Eye (tissue), 1 donor: Measurements from ENCODE around the gene ERMN.
"Not testable (repeated sequence)": the region's sequence is repeated elsewhere in the genome, so short reads cannot be mapped to it uniquely, and the experiment has no call there.

Experiments used
- DNase-seq: peaks from one replicate; pipeline ENCODE4 v3.0.0-alpha.2; 2015

ERMN gene

GRCh38 chr2:157325786-157326185 is at the start of gene ERMN:
Gene ERMN, minus strand, starts transcription at chr2:157325824. Its CDS starts 182 bp downstream, at chr2:157325642.
- no peak for DNase-seq

- no peak for DNase-seq
Measured at GRCh38 chr2:157375384-157375783, 49.8 kb upstream of the ERMN start.

DNA sequence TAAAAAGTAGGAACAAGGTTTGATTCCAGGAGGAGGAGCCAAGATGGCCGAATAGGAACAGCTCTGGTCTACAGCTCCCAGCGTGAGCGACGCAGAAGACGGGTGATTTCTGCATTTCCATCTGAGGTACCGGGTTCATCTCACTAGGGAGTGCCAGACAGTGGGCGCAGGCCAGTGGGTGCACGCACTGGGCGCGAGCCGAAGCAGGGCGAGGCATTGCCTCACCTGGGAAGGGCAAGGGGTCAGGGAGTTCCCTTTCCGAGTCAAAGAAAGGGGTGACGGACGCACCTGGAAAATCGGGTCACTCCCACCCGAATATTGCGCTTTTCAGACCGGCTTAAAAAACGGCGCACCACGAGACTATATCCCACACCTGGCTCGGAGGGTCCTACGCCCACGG is 42.9 kb upstream of the ERMN start:
- DNase-seq, result not testable (repeated sequence)

GRCh38 chr2:157367704-157368103 is 42.1 kb upstream of the ERMN start:
- DNase-seq, result no peak

GRCh38 chr2:157364257-157364974 is 38.8 kb upstream of the ERMN start:
- no peak for DNase-seq

DNA sequence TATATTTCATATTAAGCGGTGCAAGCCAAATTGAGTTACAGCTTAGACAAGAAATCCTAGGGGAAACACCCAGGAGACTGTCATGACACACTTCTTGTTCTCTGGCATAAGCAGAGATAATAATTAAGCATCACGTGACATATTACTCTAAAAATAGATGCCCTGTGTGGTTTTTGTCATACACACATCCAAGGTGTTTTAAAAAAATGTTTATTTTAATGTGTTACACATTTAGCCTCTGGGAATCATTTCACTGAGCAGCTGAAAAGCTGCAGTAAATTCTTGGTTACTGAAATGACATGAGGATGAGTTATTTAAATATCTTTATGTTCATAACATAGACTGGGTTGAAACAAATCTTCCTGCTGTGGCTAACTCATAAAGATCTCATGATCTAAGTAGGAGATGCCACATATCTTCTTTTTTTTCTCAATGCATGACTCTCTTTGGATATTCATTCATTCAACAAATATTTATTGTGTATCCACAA is 38.0 kb upstream of the ERMN start:
- peak; percentile 5 for DNase-seq

DNA sequence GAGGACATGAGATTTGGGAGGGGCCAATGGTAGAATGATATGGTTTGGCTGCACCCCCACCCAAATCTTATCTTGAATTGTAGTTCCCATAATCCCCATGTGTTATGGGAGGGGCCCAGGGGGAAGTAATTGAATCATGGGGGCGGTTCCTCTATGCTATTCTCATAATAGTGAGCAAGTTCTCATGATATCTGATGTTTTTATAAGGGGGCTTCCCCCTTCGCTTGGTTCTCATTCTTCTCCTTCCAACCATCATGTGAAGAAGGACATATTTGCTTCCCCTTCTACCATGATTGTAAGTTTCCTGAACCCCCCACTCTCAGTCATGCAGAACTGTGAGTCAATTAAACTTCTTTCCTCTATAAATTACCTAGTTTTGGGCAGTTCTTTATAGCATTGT is 37.0 kb upstream of the ERMN start:
- no peak for DNase-seq

DNA sequence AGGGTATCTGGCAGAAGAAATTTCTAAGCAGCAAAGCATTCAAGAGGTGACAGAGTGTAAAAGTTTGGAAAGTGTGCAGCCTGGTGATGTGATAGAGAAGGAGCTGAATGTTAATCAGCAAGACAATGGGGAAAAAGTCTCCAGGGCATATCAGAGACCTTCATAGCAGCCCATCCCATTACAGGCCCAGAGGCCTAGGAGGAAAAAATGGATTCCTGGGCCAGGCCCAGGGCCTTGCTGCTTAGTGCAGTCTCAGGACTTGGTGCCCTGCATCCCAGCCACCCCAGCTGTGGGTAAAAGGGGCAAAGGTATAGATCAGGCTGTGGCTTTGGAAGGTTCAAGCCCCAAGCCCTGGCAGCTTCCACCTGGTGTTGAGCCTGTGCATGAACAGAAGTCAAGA is 35.9 kb upstream of the ERMN start:
- no peak for DNase-seq

- DNase-seq, result no peak
Measured at GRCh38 chr2:157359628-157360027, 34.0 kb upstream of the ERMN start.

DNA sequence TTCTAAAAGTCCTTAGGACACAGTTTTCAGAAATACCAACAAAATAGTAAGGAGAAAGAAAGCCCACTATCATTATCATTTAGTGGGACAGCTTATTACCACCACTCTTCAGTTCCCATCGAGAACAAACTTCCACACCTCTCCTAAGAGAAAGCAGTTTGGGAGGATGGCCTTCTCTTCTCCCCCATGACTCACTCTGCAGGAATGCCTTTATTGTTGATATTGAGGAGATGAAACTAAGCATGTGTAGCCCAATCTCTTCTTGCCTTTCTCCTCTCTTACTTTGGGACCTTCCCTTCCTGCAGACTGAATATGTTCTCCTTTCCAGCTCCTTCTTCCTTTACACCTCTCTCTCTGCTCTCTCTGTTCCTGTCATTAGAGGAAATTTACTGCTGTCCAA is 30.0 kb upstream of the ERMN start:
- DNase-seq, result no peak

DNA sequence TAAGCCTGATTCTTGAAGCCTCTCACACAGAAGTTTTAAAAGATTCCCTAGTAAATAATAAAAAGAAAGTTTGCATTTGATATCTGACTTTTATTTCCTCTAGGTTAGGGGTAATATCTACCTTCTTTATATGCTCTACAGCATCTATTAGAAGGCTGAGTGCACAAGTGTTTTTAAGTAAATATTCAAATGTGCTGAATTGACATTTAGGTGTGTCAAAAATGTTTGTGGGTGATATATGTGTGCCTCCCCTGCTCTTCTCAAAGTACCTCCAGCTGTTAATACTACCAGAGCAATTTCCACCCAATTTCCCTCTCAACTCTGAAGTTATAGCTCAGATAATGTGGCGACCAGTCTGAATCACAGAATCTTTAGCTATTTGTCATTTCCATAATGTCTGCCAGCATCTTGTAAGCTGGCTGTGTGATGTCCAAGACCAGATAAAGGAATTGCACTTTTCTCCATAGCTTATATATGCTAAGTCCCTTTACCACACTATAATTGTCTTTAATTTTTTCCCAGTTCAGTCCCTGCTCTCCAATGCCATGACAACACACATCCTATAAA is 24.4 kb upstream of the ERMN start:
- DNase-seq, result no peak

GRCh38 chr2:157348291-157348921 is 22.8 kb upstream of the ERMN start:
- no peak for DNase-seq

DNA sequence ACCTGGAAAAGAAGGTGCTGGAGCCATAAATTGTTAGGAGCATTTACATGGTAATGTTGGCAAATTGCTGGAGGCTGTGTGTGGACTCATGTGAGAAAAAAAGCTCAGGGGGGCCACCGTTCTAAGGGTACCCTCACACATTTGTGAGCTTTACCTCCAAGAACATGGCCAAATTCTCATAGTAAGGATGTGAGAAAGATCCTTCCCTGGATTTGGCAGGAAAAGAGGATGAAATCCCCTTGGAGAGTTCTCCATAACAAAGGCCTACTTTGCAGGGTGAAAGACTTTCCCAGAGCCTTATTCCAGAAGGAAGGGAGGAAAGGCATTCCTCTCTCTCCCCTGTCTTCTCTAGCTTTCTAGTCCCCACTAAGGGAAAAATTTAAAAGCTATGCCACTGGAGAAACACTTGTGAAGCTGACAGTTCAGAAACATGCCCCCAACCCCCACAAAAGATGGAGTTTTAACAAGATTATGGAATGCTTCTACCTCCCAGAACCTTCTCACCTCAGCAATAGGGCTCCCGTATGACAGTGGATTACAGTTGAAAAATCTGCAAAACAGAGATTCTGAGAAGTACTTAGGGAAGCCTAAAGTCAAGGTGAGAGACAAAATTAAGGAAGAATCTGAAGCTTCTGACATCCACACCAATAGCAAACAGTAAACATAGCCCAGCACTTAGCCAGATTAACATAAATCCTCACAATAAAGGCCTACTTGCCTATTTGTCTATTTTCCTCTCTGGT is 20.2 kb upstream of the ERMN start:
- no peak for DNase-seq

GRCh38 chr2:157341381-157341780 is 15.8 kb upstream of the ERMN start:
- DNase-seq, result not testable (repeated sequence)

GRCh38 chr2:157339965-157340655 is 14.5 kb upstream of the ERMN start:
- no peak for DNase-seq

DNA sequence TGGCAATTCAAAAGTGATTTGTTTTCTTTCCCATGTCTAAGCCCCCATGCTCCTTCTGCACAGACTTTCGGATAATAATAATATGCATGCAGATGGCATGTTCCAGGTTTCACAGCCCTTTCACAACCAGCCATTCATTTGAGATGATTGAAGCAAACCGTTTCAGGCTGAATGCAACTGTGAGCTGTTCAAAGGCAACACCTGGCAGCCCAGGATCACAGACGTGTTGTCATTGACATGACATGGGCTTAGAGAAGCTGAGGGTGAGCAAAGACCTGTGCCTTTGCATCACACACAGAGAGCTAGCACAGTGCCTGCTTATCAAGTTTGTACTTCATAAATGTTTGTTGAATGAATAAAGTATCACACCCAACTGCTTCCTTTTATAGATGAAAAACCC is 12.4 kb upstream of the ERMN start:
- DNase-seq, result no peak

GRCh38 chr2:157336137-157337010 is 10.8 kb upstream of the ERMN start:
- no peak for DNase-seq

- no peak for DNase-seq
Measured at GRCh38 chr2:157334797-157335196, 9.2 kb upstream of the ERMN start.

GRCh38 chr2:157334335-157334734 is 8.7 kb upstream of the ERMN start:
- DNase-seq, result no peak

DNA sequence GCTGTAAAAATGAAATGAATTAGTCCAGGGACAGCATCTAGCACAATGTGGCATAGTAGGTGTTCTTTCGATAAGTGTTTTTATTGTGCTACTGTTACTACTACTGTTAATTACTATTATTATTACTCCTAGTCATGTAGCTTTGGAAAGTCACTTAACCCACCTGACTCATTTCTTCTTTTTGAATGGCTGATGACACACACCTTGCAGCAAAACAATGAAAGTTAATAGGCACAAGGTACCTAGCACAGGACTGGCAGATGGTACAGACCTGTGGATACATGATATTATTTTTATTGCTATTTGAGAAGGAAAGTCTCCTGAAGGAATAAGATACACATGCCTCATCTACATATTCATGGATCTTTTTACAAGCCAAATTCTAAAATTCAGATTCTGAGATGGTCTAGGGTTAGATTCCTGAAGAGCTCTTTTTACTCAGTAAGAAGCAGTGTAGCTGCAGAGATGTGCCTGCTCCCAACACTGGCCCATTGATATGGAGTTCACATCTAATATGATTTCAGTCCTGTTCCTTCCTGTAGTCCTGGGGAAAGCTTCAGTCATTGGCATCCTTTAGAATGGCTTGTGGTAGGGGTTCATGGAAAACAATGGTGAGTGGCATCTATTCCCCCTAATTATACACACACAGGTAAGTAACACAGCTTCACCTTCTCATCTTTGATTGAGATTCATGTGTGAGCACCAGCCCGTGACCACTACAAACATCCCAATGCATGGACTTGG is 7.9 kb upstream of the ERMN start:
- DNase-seq, result no peak

DNA sequence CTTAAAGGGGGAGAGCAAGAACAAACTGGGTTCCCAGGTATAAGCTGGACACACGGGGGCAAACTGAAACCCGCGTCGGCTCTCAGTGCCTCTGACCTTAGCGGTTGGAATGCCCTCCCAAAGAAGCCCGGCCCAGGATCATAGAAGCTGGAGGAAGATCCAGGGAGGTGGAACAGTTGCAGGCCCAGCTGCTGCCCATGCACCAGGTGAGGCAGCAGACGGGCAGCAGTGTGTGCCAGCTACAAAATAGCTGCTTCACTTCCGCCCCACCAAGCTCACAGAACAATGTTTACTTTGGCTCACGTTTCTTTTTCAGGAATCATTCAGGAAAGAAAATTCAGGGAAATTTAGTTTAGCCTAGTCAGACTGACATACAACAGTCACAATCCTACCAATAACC is 3.9 kb upstream of the ERMN start:
- DNase-seq, result no peak
